Esophagus squamous epithelium (tissue), 4 donors: Measurements from ENCODE around the gene ZNF892.

ENCODE experiments used
- POLR2A ChIP-seq, 4 donors: fragments of 450-650 bp; IDR thresholded peaks; one replicate each; pipeline ENCODE4 v1.6.1; 2017; ENCODE audit warnings: antibody characterized with exemption in 4 of 4, mild to moderate bottlenecking in 4 of 4, moderate library complexity in 3 of 4
- TF ChIP-seq, protein P1 (sequence below), 6 experiments: fragments of 450-650 bp in 4 of 6; fragments of 200-600 bp in 2 of 6; sonication (generic) in 2 of 6; IDR thresholded peaks; one replicate each; pipeline ENCODE4 v1.5.1; 2016 to 2019; ENCODE audit warnings: antibody characterized with exemption in 6 of 6, mild to moderate bottlenecking in 4 of 6, moderate library complexity in 4 of 6

DNA sequence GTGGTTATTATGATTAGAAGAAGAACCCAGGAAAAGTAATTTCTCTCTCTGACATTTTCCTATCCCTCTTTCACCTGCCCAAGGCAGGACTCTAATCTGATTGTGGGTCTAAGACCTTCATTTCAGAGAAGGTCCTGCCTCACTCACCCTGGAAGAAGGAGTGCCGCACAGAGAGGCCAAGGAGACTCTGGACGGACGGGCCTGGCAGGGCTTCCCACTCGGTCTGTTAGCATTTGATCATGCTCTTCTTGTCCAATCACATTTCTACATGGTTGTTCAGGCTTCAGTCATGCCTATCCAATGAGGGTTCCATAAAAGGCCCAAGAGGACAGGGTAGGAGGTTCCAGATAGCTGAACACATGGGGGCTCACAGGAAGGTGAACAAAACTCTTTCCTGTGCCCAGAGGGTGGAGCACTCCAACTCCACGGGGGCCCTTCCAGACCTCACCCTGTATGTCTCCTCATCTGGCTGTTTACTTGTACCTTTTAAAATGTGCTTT lies 27.0 kb downstream of the ZNF892 start:
- TF ChIP-seq, protein P1, sequence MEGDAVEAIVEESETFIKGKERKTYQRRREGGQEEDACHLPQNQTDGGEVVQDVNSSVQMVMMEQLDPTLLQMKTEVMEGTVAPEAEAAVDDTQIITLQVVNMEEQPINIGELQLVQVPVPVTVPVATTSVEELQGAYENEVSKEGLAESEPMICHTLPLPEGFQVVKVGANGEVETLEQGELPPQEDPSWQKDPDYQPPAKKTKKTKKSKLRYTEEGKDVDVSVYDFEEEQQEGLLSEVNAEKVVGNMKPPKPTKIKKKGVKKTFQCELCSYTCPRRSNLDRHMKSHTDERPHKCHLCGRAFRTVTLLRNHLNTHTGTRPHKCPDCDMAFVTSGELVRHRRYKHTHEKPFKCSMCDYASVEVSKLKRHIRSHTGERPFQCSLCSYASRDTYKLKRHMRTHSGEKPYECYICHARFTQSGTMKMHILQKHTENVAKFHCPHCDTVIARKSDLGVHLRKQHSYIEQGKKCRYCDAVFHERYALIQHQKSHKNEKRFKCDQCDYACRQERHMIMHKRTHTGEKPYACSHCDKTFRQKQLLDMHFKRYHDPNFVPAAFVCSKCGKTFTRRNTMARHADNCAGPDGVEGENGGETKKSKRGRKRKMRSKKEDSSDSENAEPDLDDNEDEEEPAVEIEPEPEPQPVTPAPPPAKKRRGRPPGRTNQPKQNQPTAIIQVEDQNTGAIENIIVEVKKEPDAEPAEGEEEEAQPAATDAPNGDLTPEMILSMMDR (IDR thresholded peaks at IDR 0.05), result no peak
- TF ChIP-seq POLR2A (IDR thresholded peaks at IDR 0.05), result no peak
